Measurements from ENCODE around the gene MYO3B.

The MYO3B gene

GRCh38 chr2:170204298-170204951, 26.5 kb downstream of the MYO3B start:
- no peaks in the 10 kb centered on the region for H3K79me2 ChIP-seq (ENCODE audit: control insufficient read depth, low read length)
- H3K4me3 ChIP-seq (ENCODE audit: low read length) = no peak overlapping the region
- TF ChIP-seq EZH2phosphoT487 (IDR thresholded peaks at IDR 0.05; ENCODE audit: borderline replicate concordance, low read length) (no peak), CTCF (IDR thresholded peaks at IDR 0.05; ENCODE audit: low read depth, low read length, poor library complexity, severe bottlenecking) (no peak)
- no peak overlapping the region for H3K4me2 ChIP-seq (ENCODE audit: low read length)
- H3K27ac ChIP-seq (ENCODE audit: low read depth, low read length) = no peak overlapping the region
- no peaks in the 10 kb centered on the region for H3K27me3 ChIP-seq (ENCODE audit: control insufficient read depth, low read length)
- H3K9me3 ChIP-seq (ENCODE audit: control insufficient read depth, insufficient read depth, low read length) = no peaks in the 10 kb centered on the region
- H3K9me2 ChIP-seq (replicated peaks; ENCODE audit: control insufficient read depth, low read length) = no peaks in the 10 kb centered on the region
- H3K4me1 ChIP-seq (ENCODE audit: control insufficient read depth, low read length) = peaks cover 4% of the 10 kb centered on the region; the same call in 1 of the 2 replicates
- H3K36me3 ChIP-seq (ENCODE audit: control insufficient read depth, low read length) = no peaks in the 10 kb centered on the region
- H4K20me1 ChIP-seq (ENCODE audit: control insufficient read depth, insufficient read depth, low read depth, low read length) = no peaks in the 10 kb centered on the region
- no peaks in the 10 kb centered on the region for H3F3A ChIP-seq (ENCODE audit: control insufficient read depth, insufficient read depth)

DNA sequence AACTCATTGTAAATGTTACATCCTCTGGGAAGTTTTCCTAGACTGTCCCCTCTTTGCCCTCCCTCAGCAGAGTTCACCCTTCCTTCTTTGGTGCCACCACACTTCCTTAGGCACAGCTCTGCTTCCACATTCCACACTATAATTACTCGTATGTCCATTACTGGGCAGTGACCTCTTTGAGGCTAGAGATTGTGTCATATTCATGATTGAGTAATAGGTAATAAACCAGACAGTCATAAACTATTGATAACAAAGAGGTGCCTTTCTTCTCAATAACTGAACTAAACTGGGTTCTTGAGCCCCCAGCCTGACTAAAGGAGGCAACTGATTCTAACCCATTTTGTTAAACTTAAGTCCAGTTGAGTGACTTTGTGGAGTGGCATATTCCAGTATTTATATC, 28.3 kb downstream of the MYO3B start:
- H3K4me2 ChIP-seq (ENCODE audit: low read length) = no peak overlapping the region
- H4K20me1 ChIP-seq (ENCODE audit: control insufficient read depth, insufficient read depth, low read depth, low read length) = no peaks in the 10 kb centered on the region
- TF ChIP-seq CTCF (IDR thresholded peaks at IDR 0.05; ENCODE audit: low read depth, low read length, poor library complexity, severe bottlenecking) = no peak
- no peak for TF ChIP-seq EZH2phosphoT487 (IDR thresholded peaks at IDR 0.05; ENCODE audit: borderline replicate concordance, low read length)
- peaks cover 4% of the 10 kb centered on the region; the same call in 1 of the 2 replicates for H3K4me1 ChIP-seq (ENCODE audit: control insufficient read depth, low read length)
- no peaks in the 10 kb centered on the region for H3K36me3 ChIP-seq (ENCODE audit: control insufficient read depth, low read length)
- H3K9me2 ChIP-seq (replicated peaks; ENCODE audit: control insufficient read depth, low read length) = no peaks in the 10 kb centered on the region
- H3K4me3 ChIP-seq (ENCODE audit: low read length) = no peak overlapping the region
- H3K9me3 ChIP-seq (ENCODE audit: control insufficient read depth, insufficient read depth, low read length) = no peaks in the 10 kb centered on the region
- no peak overlapping the region for H3K27ac ChIP-seq (ENCODE audit: low read depth, low read length)
- H3K79me2 ChIP-seq (ENCODE audit: control insufficient read depth, low read length) = no peaks in the 10 kb centered on the region
- H3K27me3 ChIP-seq (ENCODE audit: control insufficient read depth, low read length) = no peaks in the 10 kb centered on the region
- H3F3A ChIP-seq (ENCODE audit: control insufficient read depth, insufficient read depth) = no peaks in the 10 kb centered on the region

GRCh38 chr2:170206805-170207407, 29.0 kb downstream of the MYO3B start:
- TF ChIP-seq CTCF (IDR thresholded peaks at IDR 0.05; ENCODE audit: low read depth, low read length, poor library complexity, severe bottlenecking) = no peak
- TF ChIP-seq EZH2phosphoT487 (IDR thresholded peaks at IDR 0.05; ENCODE audit: borderline replicate concordance, low read length) = no peak
- H3F3A ChIP-seq (ENCODE audit: control insufficient read depth, insufficient read depth) = no peaks in the 10 kb centered on the region
- no peaks in the 10 kb centered on the region for H4K20me1 ChIP-seq (ENCODE audit: control insufficient read depth, insufficient read depth, low read depth, low read length)
- H3K4me1 ChIP-seq (ENCODE audit: control insufficient read depth, low read length) = peaks cover 2% of the 10 kb centered on the region; the same call in 1 of the 2 replicates
- H3K79me2 ChIP-seq (ENCODE audit: control insufficient read depth, low read length) = no peaks in the 10 kb centered on the region
- no peaks in the 10 kb centered on the region for H3K36me3 ChIP-seq (ENCODE audit: control insufficient read depth, low read length)
- H3K4me2 ChIP-seq (ENCODE audit: low read length) = no peak overlapping the region
- no peak overlapping the region for H3K4me3 ChIP-seq (ENCODE audit: low read length)
- H3K27ac ChIP-seq (ENCODE audit: low read depth, low read length) = no peak overlapping the region
- H3K27me3 ChIP-seq (ENCODE audit: control insufficient read depth, low read length) = no peaks in the 10 kb centered on the region
- H3K9me2 ChIP-seq (replicated peaks; ENCODE audit: control insufficient read depth, low read length) = no peaks in the 10 kb centered on the region
- no peaks in the 10 kb centered on the region for H3K9me3 ChIP-seq (ENCODE audit: control insufficient read depth, insufficient read depth, low read length)

Measured in DOHH2 (cell line).